ENCODE measurements around the gene RALGAPA2. TPM values are rescaled to one million over a fixed set of nuclear protein-coding genes. Genes with fewer than 3 reads are reported as not detected.
A peak's percentile ranks its signal among the peaks of the same experiment; 100 is the strongest.

The RALGAPA2 gene
- polyA plus RNA-seq, 1 experiment, result 2.2 TPM

- H3K27ac ChIP-seq (ENCODE audit: low read depth, low read length), result no peak overlapping the region
- no peak for TF ChIP-seq CTCF (IDR thresholded peaks at IDR 0.05; ENCODE audit: low read depth, low read length)
- ChIA-PET CTCF (interaction anchor here (1.2 kb wide), 1 partner anchor 96 kb away, joined by 3 read pairs; no protein-coding TSS in a partner anchor), POLR2A (no interaction called here)
- H3K9me3 ChIP-seq (ENCODE audit: control insufficient read depth, insufficient read depth, low read length), result no peaks in the 10 kb centered on the region
- no peak overlapping the region for H3K4me3 ChIP-seq (ENCODE audit: low read depth, low read length)
- no peak for DNase-seq (ENCODE audit: low read depth, low spot score)
- no peaks in the 10 kb centered on the region for H3K27me3 ChIP-seq (ENCODE audit: control insufficient read depth, insufficient read depth, low read length)
Measured at GRCh38 chr20:20455926-20456325, 256.5 kb downstream of the RALGAPA2 start.

GRCh38 chr20:20454850-20455627 is 257.4 kb downstream of the RALGAPA2 start:
- Histone ChIP-seq H3K9me3 (ENCODE audit: control insufficient read depth, insufficient read depth, low read length) (no peaks in the 10 kb centered on the region), H3K27me3 (ENCODE audit: control insufficient read depth, insufficient read depth, low read length) (no peaks in the 10 kb centered on the region), H3K4me3 (ENCODE audit: low read depth, low read length) (no peak overlapping the region), H3K27ac (ENCODE audit: low read depth, low read length) (no peak overlapping the region)
- DNase-seq (ENCODE audit: low read depth, low spot score), result no peak
- no peak for TF ChIP-seq CTCF (IDR thresholded peaks at IDR 0.05; ENCODE audit: low read depth, low read length)
- POLR2A ChIA-PET, result no interaction called here
- CTCF ChIA-PET, result interaction anchor here (1.2 kb wide), 1 partner anchor 95 kb away, joined by 3 read pairs; no protein-coding TSS in a partner anchor

- Histone ChIP-seq H3K9me3 (ENCODE audit: control insufficient read depth, insufficient read depth, low read length) (no peaks in the 10 kb centered on the region), H3K27me3 (ENCODE audit: control insufficient read depth, insufficient read depth, low read length) (no peaks in the 10 kb centered on the region), H3K27ac (ENCODE audit: low read depth, low read length) (no peak overlapping the region), H3K4me3 (ENCODE audit: low read depth, low read length) (no peak overlapping the region)
- POLR2A ChIA-PET, result no interaction called here
- no peak for DNase-seq (ENCODE audit: low read depth, low spot score)
- CTCF ChIA-PET, result no interaction called here
- no peak for TF ChIP-seq CTCF (IDR thresholded peaks at IDR 0.05; ENCODE audit: low read depth, low read length)
Measured at GRCh38 chr20:20454367-20454766, 258.1 kb downstream of the RALGAPA2 start.

- no peak for TF ChIP-seq CTCF (IDR thresholded peaks at IDR 0.05; ENCODE audit: low read depth, low read length)
- H3K27ac ChIP-seq (ENCODE audit: low read depth, low read length), result no peak overlapping the region
- CTCF ChIA-PET, result no interaction called here
- H3K4me3 ChIP-seq (ENCODE audit: low read depth, low read length), result peak overlapping the region; percentile 39
- POLR2A ChIA-PET, result no interaction called here
- peak; percentile 11 for DNase-seq (ENCODE audit: low read depth, low spot score)
- H3K27me3 ChIP-seq (ENCODE audit: control insufficient read depth, insufficient read depth, low read length), result no peaks in the 10 kb centered on the region
- H3K9me3 ChIP-seq (ENCODE audit: control insufficient read depth, insufficient read depth, low read length), result no peaks in the 10 kb centered on the region
Measured at GRCh38 chr20:20452254-20452676, 260.2 kb downstream of the RALGAPA2 start.

GRCh38 chr20:20450521-20450920 is 261.9 kb downstream of the RALGAPA2 start:
- CTCF ChIA-PET, result interaction anchor here (0.5 to 1.3 kb wide), 5 partner anchors 10 to 584 kb away, joined by 3 to 6 read pairs (median 3); no protein-coding TSS in a partner anchor
- Histone ChIP-seq H3K4me3 (ENCODE audit: low read depth, low read length) (no peak overlapping the region), H3K27me3 (ENCODE audit: control insufficient read depth, insufficient read depth, low read length) (no peaks in the 10 kb centered on the region), H3K27ac (ENCODE audit: low read depth, low read length) (no peak overlapping the region), H3K9me3 (ENCODE audit: control insufficient read depth, insufficient read depth, low read length) (no peaks in the 10 kb centered on the region)
- no peak for TF ChIP-seq CTCF (IDR thresholded peaks at IDR 0.05; ENCODE audit: low read depth, low read length)
- no peak for DNase-seq (ENCODE audit: low read depth, low spot score)
- POLR2A ChIA-PET, result no interaction called here
